GM21390 (cell line): Measurements from ENCODE around the gene NT5C3B.
"Not testable (repeated sequence)": the region's sequence is repeated elsewhere in the genome, so short reads cannot be mapped to it uniquely, and the experiment has no call there.

ENCODE experiments used
- ATAC-seq: cut with Tn5 transposase; IDR thresholded peaks from one replicate; pipeline ENCODE4 v1.9.1; 2021; ENCODE audit not compliant: unreplicated experiment

NT5C3B gene

DNA sequence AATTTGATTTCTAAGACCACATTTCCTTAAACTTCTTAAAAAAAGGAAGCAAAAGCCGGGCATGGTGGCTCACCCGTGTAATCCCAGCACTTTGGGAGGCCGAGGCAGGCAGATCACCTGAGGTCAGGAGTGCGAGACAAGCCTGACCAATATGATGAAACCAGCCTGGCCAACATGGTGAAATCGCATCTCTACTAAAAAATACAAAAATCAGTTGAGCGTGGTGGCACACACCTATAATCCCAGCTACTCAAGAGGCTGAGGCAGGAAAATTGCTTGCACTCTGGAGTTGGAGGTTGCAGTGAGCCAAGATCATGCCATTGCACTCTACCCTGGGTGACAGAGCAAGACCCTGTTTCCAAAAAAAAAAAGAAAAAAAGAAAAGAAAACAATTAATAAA lies 4.7 kb upstream of the NT5C3B start:
- not testable (repeated sequence) for ATAC-seq

DNA sequence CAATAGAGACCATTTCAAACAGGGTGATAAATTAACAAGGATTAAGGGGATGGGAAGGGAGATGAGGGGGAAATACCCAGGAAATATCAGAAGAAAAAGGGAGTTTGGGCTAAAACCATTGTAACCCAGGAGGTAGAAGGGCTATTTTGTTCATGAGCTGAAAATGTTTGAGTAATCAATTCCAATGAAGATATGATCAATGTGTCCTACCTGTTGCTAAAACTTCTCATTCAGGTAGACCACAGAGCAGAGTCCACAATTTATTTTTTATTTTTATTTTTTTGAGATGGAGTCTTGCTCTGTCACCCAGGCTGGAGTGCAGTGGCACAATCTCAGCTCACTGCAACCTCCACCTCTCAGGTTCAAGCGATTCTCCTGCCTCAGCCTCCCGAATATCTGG lies 3.4 kb upstream of the NT5C3B start:
- not testable (repeated sequence) for ATAC-seq

- no peak for ATAC-seq
These were observed 1.9 kb upstream of the NT5C3B start, which contains the start of gene KLHL10 for GRCh38 chr17:41837761-41838538. KLHL10 (plus strand) TSS chr17:41837825; CDS start chr17:41837933, 108 bp downstream.

- no peak for ATAC-seq
These were observed 641 bp upstream of the NT5C3B start for GRCh38 chr17:41836550-41837196.

- no peak for ATAC-seq
These were observed 725 bp downstream of the NT5C3B start for GRCh38 chr17:41835214-41835799.

- not testable (repeated sequence) for ATAC-seq
These were observed 6.1 kb downstream of the NT5C3B start for GRCh38 chr17:41829961-41830360.

DNA sequence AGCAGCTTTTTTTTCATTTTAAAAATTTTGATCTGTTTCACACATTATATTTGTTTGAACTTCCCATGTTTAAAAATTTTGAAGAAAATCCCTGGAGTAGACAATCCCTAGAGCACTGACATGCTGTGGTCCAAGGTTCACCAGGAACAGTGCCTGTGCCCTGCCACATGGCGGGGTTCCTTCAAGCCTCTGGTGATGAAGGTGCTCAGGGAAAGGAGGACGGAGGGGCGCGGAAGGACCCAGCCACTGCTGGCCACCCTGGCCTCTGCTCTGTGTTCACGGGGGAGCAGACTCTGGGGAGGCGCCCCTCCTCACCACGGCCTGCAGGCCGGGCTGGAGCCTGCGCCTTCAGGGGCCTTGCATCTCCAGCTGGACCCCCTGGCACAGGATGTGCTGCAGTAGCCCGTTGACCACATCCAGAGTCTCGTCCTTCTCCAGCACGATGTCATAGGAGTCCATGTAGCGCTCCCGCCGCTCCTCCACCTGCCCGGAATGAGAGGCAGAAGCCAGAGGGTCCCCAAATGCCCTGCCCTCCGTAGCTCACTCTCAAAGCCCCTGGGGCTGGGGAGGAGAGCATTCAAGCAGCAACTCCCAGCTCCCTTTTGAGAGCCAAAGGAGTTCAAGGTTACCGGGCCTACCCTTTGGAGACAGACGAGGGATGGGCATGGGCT lies 10.7 kb downstream of the NT5C3B start:
- no peak for ATAC-seq

DNA sequence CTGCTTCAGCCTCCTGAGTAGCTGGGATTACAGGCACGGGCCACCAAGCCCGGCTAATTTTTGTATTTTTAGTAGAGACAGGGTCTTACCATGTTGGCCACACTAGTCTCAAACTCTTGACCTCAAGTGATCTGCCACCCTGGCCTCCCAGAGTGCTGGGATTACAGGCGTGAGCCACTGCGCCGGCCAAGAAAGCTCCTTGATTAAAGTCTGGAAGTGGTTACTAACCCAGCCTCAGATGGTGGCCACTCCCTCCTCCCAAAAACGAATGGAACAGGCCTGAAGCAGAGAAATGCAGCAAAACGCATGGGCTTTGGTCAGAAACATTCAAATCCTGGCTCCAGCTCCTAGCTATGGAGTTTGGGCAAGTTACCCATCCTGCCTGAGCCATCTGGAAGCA lies 11.9 kb downstream of the NT5C3B start:
- ATAC-seq: no peak

DNA sequence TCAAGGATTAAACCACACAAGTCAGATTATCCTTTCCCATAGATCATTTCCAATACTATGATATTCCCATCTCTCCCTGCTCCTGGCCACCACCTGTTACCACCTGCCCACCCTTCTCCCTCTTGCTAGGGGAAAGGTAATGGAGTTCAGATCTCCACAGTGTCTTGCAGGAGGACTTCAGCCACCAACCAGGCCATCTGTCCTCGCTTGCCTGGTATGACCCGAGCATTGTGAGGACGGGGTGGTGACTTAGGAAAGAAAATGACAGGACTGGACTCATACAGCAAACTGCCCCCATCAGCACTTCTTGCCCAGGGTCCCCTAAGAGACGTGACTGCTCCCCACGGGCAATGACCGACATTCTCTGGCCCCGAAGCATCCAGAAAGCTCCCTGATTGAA lies 12.5 kb downstream of the NT5C3B start:
- no peak for ATAC-seq

DNA sequence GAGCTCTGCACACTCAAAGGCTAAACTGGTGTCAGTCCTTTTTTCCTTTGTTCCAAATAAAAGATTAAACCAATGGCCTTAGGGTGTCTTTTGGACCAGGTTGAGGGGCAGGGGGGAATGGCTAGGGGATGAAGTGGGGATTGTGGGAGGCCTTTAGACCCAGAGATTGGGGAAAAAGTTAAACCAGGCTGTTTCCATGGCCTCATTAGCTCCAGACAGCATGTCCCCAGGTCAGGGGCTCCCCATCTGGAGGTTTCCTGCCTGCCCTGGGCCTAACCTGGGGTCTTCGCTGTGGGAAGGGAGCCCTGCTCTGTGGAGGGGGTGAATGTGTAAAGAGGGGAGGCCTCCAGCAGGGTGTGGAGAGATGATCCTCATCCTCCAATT lies 12.9 kb downstream of the NT5C3B start:
- no peak for ATAC-seq

DNA sequence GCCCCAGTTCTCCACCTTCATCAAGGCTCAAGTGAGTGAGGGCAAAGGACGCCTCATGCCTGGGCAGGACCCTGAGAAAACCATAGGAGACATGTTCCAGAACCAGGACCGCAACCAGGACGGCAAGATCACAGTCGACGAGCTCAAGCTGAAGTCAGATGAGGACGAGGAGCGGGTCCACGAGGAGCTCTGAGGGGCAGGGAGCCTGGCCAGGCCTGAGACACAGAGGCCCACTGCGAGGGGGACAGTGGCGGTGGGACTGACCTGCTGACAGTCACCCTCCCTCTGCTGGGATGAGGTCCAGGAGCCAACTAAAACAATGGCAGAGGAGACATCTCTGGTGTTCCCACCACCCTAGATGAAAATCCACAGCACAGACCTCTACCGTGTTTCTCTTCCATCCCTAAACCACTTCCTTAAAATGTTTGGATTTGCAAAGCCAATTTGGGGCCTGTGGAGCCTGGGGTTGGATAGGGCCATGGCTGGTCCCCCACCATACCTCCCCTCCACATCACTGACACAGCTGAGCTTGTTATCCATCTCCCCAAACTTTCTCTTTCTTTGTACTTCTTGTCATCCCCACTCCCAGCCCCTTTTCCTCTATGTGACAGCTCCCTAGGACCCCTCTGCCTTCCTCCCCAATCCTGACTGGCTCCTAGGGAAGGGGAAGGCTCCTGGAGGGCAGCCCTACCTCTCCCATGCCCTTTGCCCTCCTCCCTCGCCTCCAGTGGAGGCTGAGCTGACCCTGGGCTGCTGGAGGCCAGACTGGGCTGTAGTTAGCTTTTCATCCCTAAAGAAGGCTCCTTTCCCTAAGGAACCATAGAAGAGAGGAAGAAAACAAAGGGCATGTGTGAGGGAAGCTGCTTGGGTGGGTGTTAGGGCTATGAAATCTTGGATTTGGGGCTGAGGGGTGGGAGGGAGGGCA lies 13.6 kb downstream of the NT5C3B start:
- ATAC-seq: no peak

DNA sequence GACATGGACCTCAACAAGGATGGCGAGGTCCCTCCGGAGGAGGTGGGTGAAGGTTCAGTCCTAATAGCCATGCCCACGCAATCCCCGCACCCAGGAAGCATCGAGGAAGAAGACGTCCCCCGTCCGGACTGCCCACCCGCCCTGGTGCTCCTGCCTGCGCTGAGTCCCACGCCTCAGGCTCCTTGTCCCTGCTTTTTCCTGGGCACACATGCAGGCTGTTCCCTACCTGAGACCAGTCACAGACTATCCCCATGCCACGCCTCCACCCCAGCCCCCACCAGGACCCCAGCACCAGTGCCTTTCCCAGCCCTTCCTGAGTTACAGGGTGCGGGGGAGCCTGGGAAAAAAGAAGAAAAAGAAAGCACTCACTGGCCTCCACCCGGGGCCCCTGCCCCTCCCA lies 14.3 kb downstream of the NT5C3B start:
- ATAC-seq: no peak

DNA sequence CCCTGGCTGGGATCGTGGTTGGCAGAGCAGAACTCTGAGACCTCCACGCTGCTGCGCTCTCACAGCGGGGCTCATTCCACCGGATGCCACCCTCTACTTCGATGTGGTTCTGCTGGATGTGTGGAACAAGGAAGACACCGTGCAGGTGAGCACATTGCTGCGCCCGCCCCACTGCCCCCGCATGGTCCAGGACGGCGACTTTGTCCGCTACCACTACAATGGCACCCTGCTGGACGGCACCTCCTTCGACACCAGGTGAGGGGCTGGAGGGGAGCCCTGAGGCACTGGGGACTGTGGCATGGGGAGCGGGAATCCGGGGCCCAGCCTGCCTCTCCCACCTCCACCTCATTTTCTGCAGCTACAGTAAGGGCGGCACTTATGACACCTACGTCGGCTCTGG lies 18.0 kb downstream of the NT5C3B start:
- no peak for ATAC-seq

GRCh38 chr17:41816637-41817320 lies 19.3 kb downstream of the NT5C3B start:
- ATAC-seq: no peak

DNA sequence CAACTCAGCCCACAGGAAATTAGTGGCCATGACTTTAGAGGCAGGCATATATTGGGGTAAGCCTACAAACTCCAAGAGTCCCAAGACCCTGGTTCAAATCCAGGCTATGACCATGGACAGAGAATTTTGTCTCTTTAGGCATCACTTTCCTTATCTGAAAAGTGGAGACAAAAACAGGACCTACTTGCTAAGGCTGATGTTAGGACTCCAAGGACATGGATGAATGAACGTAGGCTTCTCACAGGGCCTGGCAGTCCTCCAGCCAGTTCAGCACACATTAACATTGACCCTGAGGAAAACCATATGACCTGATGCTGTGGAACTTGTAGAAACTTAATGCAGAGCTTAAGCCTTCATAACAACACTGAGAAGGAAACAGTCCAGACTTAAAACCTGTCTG lies 21.8 kb downstream of the NT5C3B start:
- ATAC-seq: no peak

DNA sequence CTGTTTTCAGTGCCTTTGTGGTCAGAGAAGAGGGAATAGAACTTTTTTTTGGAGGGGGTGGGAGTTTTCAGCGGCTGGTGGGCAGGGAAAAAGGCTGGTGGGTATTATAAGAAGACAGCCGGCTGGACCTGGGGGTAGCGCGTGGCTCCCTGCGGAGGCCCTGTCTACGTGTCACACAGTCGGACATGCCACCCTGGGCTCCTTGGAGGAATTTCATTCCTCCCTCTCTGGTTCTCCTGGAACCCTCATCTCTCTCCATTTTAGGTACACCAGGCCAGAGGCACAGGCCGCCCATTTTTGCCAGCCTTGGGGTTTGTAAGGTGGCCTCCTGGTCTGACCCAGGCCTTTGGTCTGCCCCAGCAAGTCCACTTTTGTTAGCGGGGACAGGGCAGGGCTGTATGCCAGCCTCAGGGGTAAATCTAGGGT lies 22.3 kb downstream of the NT5C3B start:
- ATAC-seq: no peak

DNA sequence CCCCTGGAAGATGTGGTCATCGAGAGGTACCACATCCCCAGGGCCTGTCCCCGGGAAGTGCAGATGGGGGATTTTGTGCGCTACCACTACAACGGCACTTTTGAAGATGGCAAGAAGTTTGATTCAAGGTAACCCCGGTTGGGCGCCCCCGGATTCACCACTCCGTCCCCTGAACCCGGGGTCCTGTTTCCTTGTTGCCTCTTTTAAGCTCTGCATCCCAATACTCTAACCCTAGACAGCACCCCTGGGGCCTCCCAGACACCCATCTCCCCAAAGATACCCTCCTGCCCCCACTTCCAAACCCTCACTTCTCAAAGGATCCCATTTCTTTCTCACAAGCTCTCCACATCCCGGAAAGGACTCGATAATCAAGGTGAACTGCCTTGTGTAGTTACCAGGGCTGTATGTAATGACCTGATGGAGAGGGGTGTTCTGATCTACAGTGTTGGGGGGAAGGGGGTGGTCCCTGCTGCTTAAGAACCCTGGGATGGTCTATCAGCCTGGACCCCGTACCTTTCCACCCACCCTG lies 22.8 kb downstream of the NT5C3B start:
- ATAC-seq: no peak

DNA sequence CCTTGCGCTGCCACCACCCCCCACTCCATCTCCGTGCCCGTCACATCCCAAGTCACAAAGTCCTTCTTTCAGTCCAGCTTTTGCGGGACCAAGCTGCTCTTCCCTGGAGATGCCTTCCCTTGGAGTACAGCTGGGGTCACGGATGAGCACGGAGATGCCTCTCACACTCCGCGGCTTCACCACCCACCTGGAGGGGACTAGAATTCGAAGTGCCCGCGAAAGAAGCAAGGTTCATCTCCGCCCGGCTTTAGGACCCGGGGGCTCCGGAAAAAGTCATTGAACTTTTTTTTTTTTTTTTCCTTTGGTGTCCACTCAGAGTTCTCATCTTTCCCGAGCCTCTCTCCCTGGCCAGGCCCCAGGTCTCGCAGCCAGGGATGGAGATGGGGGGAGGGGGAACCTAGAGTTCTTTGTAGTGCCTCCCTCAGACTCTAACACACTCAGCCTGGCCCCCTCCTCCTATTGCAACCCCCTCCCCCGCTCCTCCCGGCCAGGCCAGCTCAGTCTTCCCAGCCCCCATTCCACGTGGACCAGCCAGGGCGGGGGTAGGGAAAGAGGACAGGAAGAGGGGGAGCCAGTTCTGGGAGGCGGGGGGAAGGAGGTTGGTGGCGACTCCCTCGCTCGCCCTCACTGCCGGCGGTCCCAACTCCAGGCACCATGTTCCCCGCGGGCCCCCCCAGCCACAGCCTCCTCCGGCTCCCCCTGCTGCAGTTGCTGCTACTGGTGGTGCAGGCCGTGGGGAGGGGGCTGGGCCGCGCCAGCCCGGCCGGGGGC lies 23.5 kb downstream of the NT5C3B start, which contains the start of gene FKBP10:
TSS of gene FKBP10 (plus strand) at position 624 of the 771 bp plus-strand sequence. CDS start at position 655, 31 bp downstream.
- ATAC-seq: no peak
